GM18868 (cell line): ENCODE measurements around the gene XRN2.
A peak's percentile ranks its signal among the peaks of the same experiment; 100 is the strongest.

Experiments
- ATAC-seq: cut with Tn5 transposase; IDR thresholded peaks from one replicate; pipeline ENCODE4 v1.9.1; 2021; ENCODE audit warnings: mild to moderate bottlenecking, moderate library complexity; ENCODE audit not compliant: unreplicated experiment

XRN2 gene, protein sequence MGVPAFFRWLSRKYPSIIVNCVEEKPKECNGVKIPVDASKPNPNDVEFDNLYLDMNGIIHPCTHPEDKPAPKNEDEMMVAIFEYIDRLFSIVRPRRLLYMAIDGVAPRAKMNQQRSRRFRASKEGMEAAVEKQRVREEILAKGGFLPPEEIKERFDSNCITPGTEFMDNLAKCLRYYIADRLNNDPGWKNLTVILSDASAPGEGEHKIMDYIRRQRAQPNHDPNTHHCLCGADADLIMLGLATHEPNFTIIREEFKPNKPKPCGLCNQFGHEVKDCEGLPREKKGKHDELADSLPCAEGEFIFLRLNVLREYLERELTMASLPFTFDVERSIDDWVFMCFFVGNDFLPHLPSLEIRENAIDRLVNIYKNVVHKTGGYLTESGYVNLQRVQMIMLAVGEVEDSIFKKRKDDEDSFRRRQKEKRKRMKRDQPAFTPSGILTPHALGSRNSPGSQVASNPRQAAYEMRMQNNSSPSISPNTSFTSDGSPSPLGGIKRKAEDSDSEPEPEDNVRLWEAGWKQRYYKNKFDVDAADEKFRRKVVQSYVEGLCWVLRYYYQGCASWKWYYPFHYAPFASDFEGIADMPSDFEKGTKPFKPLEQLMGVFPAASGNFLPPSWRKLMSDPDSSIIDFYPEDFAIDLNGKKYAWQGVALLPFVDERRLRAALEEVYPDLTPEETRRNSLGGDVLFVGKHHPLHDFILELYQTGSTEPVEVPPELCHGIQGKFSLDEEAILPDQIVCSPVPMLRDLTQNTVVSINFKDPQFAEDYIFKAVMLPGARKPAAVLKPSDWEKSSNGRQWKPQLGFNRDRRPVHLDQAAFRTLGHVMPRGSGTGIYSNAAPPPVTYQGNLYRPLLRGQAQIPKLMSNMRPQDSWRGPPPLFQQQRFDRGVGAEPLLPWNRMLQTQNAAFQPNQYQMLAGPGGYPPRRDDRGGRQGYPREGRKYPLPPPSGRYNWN

DNA sequence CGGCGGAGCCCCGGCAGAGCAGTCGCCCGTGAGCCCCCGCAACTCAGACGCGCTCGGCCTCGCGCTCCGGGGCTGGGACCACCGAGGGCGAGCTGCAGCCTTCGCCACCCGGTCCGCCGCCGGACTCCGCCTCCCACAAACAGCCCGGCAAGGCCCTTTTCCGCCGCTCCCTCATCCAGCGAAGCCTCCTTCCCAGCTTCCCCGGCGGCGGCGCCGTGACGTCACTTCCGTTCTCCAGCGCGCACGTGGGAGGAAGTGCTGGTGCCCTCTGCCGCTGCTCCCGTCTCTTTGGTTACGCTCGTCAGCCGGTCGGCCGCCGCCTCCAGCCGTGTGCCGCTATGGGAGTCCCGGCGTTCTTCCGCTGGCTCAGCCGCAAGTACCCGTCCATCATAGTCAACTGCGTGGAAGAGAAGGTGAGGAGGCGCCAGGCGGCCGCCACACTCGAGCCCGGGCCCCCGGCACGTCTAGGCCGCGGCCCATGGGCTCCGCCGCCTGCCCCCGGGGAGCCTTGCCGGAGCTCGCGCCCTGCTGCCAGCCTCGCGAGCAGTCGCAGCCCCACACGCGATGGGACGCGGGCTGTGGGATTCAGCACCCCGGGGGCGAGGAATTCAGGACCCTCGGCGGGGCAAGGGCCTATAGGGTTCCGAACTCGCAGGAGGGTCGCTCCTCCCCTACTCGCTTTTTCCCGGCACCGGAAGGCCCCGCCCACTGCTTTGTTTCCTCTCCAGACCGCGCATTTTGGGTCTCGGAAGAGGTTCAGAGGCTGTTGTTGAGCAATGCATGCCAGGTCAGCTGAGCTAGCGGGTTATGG is at the start of gene XRN2:
XRN2 (plus strand) TSS at position 271 of the 811 bp plus-strand sequence; CDS start at position 339, 68 bp downstream.
- peak; percentile 92 for ATAC-seq

DNA sequence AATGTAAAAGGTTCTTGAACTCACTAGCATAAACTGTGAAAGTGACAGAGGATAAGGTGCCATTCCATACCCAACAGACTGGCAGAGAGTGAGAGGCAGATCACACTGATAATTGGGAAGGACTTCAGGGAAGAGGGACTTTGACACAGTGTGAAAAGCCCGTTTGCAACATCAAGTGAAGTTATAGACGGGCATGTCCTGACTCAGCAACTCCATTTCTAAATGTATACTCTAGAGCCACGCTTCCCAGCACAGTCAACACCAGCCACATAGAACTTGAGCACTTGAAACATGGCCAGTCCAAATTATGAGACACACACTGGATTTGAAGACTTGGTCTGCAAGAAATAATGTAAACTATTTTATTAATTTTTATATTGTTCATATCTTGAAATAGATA is 45.9 kb upstream of the XRN2 start:
- ATAC-seq = no peak

DNA sequence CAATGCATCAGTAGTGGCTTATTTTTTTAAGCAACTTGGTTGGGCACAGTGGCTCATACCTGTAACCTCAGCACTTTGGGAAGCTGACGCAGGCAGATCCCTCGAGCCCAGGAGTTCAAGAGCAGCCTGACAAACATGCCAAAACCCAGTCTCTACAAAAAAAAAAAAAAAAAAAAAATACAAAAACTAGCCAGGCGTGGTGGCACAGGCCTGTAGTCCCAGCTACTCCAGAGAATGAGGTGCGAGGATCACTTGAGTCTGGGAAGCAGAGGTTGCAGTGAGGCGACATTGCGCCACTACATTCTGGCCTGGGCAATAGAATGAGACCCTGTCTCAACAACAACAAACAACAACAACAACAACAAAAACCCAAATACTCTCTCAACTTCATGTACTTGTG is 44.7 kb upstream of the XRN2 start:
- ATAC-seq = no peak

DNA sequence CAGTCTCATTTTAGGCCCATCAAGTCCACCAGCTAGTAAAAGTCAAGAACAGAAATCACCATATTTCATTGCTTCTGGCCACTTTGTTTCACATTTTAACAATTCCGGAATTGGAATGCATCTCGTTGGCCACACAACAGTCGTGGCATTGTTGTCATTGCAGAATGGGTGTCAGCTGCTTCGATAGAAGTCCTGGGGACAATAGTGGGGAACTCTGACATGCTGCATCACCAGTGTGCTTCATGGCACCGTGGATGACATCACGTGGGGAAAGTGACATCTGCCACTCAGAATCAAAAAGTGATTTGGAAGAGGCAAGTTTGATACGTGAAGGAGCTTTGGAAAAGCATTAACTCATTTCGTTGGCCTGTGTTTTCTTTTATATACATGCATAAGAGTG is 43.8 kb upstream of the XRN2 start:
- ATAC-seq = no peak

DNA sequence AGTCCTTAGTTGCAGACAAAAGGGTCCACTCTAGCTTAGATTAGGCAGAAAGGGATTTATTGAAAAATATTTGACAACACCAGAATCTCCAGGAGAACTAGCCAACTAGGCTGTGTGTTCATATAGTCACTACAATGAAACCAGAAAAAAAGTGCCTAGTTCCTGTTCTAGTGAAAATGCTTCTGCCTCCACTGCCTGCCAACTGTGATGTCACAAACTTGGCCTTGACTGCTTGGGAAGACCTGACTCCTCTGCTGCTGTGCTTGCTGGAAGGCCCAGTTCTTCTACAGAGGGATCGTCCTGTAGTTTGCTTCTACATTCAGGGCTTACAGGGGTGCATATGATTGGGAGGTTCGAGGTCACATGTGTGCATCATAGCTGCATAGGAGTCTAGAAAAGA is 40.3 kb upstream of the XRN2 start:
- peak; percentile 78 for ATAC-seq

DNA sequence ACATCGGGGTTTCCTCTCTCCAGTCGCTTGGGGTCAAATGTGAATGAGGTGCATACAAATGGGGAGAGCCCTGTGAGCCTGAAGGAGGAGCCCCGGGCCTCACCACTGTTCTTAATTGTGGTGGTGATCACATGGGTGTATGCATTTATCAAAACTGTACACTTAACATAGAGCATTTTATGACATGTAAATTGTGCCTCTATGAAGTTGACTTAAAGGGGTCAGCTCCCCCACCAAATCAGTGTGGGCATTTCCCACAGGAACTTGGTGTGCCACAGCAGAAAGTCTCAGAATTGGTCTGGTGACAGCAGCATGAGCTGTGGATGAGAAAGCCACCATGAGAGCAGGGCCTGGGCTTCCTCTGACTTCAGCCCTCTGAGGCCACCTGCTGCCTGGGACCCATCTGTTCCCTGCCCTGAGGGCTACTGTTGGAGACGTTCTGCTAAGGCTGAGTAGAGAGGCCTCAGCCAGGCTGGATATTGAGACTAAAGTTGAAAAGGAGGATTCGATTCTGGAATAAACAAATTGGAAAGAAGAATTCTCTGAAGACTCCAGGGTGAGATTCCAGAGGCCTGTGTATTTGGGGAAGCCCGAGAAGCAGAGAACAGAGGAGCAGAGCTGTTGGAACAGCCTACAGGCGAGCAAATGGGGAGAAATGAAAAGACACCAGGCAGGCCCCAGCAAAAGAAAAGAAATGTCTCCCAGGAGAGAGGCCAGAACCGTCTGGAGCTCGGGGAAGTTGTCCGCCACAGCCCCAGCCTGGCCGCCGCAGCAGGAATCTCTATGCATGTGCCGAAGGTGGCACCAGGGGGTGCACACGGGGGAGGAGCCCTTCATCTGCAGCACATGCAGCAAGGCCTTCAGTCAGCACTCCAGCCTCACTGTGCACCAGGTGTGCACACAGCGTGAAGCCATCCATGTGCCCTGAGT is 37.6 kb upstream of the XRN2 start:
- ATAC-seq = no peak

DNA sequence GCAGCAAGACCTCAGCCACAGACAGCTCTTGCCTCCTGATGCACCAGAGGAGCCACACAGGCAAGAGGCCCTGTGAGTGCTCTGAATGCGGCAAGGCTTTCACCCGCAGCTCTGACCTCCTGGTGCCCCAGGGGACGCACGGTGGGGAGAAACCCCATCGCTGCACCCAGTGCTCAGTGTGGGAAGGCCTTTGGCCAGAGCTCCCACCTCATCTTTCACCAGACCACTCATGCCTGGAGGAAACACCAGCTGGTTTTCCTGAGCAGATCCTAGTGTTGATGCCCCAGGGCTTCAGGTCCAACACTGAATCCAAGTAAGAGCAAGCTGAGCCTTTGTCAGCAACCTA is 37.0 kb upstream of the XRN2 start:
- no peak for ATAC-seq

DNA sequence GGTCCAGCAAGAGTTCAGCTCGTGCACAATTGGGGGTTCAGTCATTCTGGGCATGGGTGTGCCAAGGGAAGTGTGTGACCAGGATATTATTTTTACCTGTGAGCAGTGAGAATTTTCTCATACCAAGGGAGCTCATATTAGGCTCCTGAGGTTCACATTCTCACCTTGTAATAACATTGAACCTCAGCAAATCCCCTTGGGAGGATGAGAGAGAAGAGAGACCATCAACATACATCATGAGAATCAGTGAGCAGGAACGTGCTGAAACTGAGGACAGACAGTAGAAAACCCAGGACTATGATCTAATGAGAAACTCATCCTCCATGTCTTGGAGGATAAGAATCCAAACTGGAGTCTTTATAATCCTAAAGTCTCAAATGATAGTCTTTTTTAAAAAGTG is 33.4 kb upstream of the XRN2 start:
- ATAC-seq = peak; percentile 54

DNA sequence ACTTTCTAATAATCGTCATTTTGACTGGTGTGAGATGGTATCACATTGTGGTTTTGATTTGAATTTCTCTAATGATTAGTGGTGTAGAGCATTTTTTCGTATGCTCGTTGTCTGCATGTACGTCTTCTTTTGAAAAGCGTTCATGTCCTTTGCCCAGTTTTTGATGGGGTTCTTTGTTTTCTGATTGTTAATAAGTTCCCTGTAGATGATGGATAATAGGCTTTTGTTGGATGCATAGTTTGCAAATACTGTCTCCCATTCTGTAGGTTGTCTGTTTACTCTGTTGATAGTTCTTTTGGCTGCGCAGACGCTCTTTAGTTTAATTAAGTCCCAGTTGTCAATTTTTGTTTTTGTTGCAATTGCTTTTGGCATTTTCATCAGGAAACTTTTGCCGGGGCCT is 32.3 kb upstream of the XRN2 start:
- no peak for ATAC-seq

DNA sequence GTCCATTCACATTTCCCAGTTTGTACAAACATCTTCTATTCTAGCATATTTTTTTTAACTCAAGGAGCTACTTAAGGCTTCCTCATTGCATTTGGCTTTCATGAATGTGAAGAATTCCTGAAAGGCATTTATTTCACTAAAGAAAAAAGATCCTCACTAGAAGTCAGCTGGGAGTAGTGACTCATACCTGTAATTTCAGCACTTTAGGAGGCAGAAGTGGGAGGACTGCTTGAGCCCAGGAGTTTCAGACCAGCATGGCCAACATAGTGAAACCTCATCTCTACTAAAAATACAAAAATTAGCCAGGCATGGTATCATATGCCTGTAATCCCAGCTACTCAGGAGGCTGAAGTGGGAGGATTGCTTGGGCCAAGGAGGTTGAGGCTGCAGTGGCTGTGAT is 30.9 kb upstream of the XRN2 start:
- peak; percentile 71 for ATAC-seq

DNA sequence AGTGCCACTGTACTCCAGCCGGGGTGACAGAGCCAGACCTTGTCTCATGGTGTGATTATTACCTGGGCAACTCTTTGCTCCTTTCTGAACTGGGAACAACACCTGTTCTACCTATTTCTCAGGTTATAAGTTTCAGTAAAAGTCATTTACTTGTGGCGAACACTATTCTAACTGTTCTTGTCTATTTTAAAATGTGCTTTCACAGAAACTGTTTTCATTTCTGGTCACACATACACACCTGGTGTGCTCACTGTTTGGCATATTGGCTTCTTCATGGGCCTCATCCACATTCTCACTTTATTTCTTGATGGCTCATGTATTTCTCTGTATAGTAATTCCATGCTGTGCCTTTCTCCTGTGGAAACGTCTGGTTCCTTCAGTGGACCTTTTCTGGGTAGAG is 30.5 kb upstream of the XRN2 start:
- ATAC-seq = peak; percentile 56

DNA sequence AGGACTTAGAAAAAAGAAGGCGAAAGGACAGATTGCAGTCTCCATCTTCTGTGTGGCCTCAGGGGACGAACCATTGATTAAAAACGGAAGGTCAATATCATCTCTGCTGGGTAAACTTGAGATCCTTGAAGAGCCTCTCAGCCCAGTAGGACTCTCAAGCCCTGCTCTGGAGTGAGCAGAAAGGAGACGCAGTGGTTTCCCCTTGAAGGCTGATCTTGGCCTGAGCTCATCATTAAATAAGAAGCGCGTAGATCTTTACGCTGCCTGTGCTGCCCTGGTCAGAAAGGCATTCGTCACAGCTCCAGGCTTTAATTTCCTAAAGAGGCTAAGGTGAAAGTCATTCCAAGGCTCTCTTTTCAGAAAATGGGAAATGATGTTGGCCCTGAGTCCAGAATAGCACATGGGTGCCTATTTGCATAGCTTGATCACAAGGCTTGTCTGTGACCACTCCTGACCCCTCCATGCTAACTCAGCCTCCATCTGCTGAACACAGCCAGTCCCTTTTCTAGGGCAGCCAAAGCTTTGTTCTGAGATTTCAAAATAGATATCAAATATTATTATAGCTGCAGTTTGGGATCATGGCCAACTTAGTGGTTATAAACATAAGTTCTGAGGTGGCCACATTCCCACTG is 29.3 kb upstream of the XRN2 start:
- no peak for ATAC-seq

DNA sequence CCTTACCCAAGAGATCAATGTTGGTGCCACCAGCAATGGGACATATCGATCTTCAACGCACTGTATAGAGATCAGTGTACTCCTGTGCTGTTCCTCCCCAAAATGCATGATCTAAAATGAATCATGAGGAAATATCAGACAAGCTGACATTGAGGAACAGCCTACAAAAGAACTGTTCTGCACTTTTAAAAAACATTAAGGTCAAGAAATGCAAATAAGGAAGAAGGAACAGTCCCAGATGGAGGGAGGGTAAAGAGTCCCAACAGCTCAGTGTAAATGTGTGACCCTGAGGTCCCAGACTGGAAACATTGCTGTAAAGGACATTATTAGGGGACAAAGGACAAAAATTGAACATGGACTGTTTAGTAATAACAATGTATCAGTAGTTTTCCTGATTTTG is 24.3 kb upstream of the XRN2 start:
- no peak for ATAC-seq

DNA sequence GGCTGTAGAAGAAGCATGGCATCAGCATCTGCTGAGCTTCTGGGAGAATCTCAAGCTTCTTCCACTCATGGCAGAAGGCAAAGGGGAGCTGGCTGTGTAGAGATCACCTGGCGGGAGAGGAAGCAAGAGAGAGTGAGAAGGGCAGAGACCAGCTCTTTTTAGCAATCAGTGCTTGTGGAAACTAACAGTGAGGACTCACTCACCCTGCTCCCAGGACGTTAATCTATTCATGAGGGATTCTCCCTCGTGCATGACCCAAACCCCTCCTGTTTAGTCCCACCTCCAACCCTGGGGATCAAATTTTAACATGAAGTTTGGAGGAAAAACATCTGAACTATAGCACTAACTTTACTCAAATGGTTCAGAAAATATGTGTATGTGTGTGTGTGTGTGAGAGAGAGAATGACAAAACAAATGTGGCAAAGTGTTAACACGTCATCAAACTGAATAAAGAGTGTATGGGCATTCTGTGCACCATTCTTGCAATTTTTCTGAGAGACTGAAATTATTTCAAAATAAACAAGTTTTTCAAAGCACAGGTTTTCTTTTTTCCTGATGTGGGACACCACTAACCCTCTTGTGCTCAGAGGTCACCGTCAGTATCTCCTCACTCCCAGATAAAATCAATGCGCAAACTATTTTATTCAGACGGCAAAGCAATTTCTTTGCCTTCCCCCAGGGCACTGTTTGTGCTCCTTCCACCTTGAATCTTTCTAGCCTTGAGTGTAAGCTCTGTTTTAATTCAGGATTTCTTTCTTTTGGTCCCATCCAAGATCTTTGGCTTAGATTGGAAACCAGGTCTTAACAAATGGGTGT is 23.2 kb upstream of the XRN2 start:
- ATAC-seq = no peak

DNA sequence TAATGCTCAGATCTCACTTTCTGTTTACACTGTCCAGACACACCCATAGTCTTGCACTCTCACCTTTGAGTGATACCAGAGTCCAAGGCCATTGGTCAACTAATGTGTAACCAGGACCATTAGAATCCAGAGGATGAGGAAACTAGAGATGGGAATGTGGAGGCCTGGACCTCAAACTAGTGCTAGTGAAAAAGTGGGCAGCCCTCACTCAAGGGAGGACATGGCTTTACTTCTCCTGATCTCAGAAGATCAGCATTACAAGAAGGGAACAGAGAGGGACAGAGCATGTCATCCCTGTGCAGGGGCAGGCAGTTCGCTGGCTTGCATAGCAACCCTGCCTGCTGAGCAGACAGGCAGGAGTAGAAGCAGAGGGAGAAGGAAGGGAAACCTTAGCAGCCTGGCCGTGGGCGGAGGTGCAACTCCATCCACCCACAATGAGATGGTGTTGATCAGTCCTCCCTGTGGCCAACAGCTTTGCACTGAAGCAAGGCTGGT is 22.6 kb upstream of the XRN2 start:
- no peak for ATAC-seq

DNA sequence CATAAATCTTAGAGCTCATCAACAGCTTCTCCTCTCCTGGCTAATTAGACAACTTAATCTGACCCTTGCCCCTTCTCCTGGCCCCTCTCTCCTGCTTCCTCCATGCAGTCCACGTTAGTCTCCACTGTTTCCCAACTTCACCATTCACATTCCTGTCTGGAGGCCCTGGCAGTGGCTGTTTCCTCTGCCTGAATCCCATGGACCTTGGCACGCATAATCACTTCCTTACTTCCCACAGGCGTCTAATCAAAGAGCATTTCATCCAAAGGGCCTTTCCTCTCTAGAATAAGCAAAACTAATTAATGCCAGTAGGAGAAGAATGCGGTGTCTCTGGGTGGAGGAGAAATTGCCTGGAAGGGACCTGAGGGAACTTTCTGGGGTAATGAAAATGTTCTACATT is 16.4 kb upstream of the XRN2 start:
- ATAC-seq = no peak

DNA sequence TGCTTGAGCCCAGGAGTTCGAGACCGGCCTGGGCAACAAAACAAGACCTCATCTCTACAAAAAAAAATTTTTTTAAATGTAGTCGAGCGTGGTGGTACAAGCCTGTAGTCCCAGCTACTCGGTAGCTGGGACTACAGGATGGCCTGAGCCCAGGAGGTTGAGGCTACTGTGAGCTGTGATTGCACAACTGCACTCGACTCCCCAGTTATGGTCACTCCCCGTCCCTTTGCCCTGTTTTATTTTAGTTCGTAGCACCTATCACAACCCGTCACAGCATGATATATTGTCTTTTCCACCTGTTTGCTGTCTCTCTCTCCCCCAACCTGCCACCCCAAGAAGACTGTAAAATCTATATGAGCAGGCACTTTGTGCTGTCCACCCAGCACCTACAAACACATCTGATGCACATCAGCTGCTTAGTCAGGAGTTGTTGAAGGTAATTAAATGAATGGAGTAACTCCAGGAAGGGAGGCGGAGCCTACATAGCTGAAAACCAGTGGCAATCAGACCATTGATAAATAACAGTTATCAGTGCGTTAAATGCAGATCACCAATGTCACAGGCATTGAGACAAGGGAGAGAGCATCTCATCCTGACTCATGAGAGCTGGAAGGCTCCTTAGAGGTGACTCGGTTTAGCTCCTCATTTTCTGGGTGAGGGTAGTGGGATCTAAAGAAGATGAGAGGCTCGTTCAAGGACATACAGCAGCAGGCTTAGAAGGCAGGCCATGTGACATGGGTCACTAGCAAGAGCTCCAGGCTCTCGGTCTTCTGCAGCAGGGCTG is 14.4 kb upstream of the XRN2 start:
- ATAC-seq = no peak

DNA sequence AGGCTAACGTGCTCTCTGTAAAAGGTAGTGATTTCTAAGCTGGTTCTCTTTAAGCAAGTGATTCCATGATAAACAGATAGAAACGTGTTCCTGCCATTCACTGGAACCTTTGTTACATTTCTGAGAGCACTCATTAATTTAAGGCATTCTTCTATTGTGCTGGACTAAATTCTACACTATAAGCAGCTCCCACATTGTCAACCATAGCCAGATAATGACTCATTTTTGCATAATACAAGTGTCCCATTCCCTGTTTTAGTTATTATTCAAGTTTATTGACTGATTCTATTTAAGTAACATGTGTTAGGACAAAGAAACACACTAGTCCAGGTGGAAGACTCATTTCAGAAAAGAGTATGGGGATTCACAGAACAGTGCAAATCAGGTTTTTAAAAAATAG is 13.5 kb upstream of the XRN2 start:
- ATAC-seq = no peak
